HG02943 (cell line): ENCODE results near the gene MLH3.
"Not testable (repeated sequence)": the region's sequence is repeated elsewhere in the genome, so short reads cannot be mapped to it uniquely, and the experiment has no call there.

Experiments used
- ATAC-seq: cut with Tn5 transposase; IDR thresholded peaks from one replicate; pipeline ENCODE4 v1.9.1; 2021; ENCODE audit warnings: mild to moderate bottlenecking, low read depth, moderate library complexity; ENCODE audit not compliant: unreplicated experiment

Gene MLH3

GRCh38 chr14:75067765-75068164 lies 16.5 kb upstream of the MLH3 start:
- ATAC-seq: not testable (repeated sequence)

- no peak for ATAC-seq
These were observed 15.9 kb upstream of the MLH3 start for GRCh38 chr14:75067212-75067611.

- no peak for ATAC-seq
These were observed 15.4 kb upstream of the MLH3 start for GRCh38 chr14:75066691-75067090.

- ATAC-seq: no peak
These were observed 12.9 kb upstream of the MLH3 start for GRCh38 chr14:75064205-75064567.

- ATAC-seq: peak; percentile 90
These were observed 12.4 kb upstream of the MLH3 start, which contains the start of gene ACYP1 for GRCh38 chr14:75063491-75064204. Gene ACYP1 (minus strand): TSS chr14:75064024. CDS start chr14:75063553, 471 bp downstream.

GRCh38 chr14:75063013-75063412 lies 11.7 kb upstream of the MLH3 start:
- no peak for ATAC-seq

GRCh38 chr14:75060420-75060819 lies 9.2 kb upstream of the MLH3 start:
- no peak for ATAC-seq

GRCh38 chr14:75059642-75060041 lies 8.4 kb upstream of the MLH3 start:
- ATAC-seq: no peak

- no peak for ATAC-seq
These were observed 3.2 kb upstream of the MLH3 start for GRCh38 chr14:75054421-75054820.

- ATAC-seq: no peak
These were observed 2.4 kb upstream of the MLH3 start for GRCh38 chr14:75053396-75054291.

GRCh38 chr14:75051556-75051899 lies 261 bp upstream of the MLH3 start:
- ATAC-seq: no peak

- no peak for ATAC-seq
These were observed 1.5 kb downstream of the MLH3 start for GRCh38 chr14:75049731-75050201.

- ATAC-seq: no peak
These were observed 2.1 kb downstream of the MLH3 start for GRCh38 chr14:75049136-75049535.

- no peak for ATAC-seq
These were observed 3.2 kb downstream of the MLH3 start for GRCh38 chr14:75048101-75048500.

GRCh38 chr14:75047506-75047905 lies 3.8 kb downstream of the MLH3 start:
- ATAC-seq: no peak

- ATAC-seq: no peak
These were observed 4.4 kb downstream of the MLH3 start for GRCh38 chr14:75046899-75047298.

- ATAC-seq: no peak
These were observed 5.0 kb downstream of the MLH3 start for GRCh38 chr14:75046275-75046674.

- no peak for ATAC-seq
These were observed 6.5 kb downstream of the MLH3 start for GRCh38 chr14:75044752-75045151.

GRCh38 chr14:75044322-75044721 lies 6.9 kb downstream of the MLH3 start:
- no peak for ATAC-seq

- ATAC-seq: no peak
These were observed 9.2 kb downstream of the MLH3 start for GRCh38 chr14:75042035-75042434.

- ATAC-seq: no peak
These were observed 9.7 kb downstream of the MLH3 start for GRCh38 chr14:75041613-75042012.

- ATAC-seq: no peak
These were observed 10.3 kb downstream of the MLH3 start for GRCh38 chr14:75040959-75041358.
